ENCODE results near the gene THRSP.
"Not testable (repeated sequence)": the region's sequence is repeated elsewhere in the genome, so short reads cannot be mapped to it uniquely, and the experiment has no call there.

THRSP gene

DNA sequence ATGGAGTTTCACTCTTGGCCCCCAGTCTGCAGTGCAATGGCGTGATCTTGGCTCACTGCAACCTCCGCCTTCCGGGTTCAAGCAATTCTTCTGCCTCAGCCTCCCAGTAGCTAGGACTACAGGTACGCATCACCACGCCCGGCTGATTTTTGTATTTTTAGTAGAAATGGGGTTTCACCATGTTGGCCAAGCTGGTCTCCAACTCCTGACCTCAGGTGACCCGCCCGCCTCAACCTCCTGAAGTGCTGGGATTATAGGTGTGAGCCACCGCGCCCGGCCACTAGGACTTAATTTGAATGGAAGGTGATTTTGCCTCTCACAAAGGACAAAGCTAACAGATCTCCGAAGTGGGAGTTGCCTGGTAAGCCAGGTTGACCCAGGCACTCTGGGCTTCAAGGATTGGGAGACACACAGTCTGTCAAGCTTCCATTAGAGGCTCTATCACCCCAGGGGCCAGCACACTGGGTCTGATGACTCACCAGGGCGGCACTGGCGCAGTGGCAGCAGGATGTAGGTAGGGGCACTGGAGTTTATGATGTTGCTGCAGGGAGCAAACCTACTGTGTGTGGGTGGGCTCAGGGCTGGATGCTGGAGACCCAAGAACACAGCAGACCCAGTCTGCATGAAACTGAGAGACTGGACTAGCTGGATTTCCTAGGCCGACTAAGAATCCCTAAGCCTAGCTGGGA, 22.8 kb upstream of the THRSP start:
- no peak overlapping the region for H3K4me3 ChIP-seq (replicated peaks; ENCODE audit: insufficient read depth, low read length)
- H3K27me3 ChIP-seq (ENCODE audit: insufficient read depth, poor library complexity, severe bottlenecking): no peaks in the 10 kb centered on the region
- DNase-seq (ENCODE audit: low read depth in 1 of 2, low spot score in 1 of 2): no peak
- H3K27ac ChIP-seq (replicated peaks): no peak overlapping the region
- TF ChIP-seq, protein P1, sequence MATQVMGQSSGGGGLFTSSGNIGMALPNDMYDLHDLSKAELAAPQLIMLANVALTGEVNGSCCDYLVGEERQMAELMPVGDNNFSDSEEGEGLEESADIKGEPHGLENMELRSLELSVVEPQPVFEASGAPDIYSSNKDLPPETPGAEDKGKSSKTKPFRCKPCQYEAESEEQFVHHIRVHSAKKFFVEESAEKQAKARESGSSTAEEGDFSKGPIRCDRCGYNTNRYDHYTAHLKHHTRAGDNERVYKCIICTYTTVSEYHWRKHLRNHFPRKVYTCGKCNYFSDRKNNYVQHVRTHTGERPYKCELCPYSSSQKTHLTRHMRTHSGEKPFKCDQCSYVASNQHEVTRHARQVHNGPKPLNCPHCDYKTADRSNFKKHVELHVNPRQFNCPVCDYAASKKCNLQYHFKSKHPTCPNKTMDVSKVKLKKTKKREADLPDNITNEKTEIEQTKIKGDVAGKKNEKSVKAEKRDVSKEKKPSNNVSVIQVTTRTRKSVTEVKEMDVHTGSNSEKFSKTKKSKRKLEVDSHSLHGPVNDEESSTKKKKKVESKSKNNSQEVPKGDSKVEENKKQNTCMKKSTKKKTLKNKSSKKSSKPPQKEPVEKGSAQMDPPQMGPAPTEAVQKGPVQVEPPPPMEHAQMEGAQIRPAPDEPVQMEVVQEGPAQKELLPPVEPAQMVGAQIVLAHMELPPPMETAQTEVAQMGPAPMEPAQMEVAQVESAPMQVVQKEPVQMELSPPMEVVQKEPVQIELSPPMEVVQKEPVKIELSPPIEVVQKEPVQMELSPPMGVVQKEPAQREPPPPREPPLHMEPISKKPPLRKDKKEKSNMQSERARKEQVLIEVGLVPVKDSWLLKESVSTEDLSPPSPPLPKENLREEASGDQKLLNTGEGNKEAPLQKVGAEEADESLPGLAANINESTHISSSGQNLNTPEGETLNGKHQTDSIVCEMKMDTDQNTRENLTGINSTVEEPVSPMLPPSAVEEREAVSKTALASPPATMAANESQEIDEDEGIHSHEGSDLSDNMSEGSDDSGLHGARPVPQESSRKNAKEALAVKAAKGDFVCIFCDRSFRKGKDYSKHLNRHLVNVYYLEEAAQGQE (IDR thresholded peaks at IDR 0.05; ENCODE audit: insufficient replicate concordance, low read depth): no peak
- TF ChIP-seq GABPA (IDR thresholded peaks at IDR 0.05; ENCODE audit: low read depth) (no peak), SPI1 (IDR thresholded peaks at IDR 0.05; ENCODE audit: borderline replicate concordance, low read depth) (no peak), POLR2AphosphoS5 (IDR thresholded peaks at IDR 0.05; ENCODE audit: low read depth) (no peak)
- TF ChIP-seq, protein P2, sequence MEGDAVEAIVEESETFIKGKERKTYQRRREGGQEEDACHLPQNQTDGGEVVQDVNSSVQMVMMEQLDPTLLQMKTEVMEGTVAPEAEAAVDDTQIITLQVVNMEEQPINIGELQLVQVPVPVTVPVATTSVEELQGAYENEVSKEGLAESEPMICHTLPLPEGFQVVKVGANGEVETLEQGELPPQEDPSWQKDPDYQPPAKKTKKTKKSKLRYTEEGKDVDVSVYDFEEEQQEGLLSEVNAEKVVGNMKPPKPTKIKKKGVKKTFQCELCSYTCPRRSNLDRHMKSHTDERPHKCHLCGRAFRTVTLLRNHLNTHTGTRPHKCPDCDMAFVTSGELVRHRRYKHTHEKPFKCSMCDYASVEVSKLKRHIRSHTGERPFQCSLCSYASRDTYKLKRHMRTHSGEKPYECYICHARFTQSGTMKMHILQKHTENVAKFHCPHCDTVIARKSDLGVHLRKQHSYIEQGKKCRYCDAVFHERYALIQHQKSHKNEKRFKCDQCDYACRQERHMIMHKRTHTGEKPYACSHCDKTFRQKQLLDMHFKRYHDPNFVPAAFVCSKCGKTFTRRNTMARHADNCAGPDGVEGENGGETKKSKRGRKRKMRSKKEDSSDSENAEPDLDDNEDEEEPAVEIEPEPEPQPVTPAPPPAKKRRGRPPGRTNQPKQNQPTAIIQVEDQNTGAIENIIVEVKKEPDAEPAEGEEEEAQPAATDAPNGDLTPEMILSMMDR (IDR thresholded peaks at IDR 0.05; ENCODE audit: insufficient read depth, low read length): no peak

DNA sequence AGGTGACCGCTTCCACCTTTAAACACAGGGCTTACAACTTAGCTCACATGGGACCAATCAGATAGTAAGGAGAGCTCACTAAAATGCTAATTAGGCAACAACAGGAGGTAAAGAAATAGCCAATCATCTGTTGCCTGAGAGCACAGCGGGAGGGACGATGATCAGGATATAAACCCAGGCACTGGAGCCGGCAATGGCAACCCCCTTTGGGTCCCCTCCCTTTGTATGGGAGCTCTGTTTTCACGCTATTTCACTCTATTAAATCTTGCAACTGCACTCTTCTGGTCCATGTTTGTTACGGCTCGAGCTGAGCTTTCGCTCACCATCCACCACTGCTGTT, 22.3 kb upstream of the THRSP start:
- not testable (repeated sequence) for H3K27me3 ChIP-seq (ENCODE audit: insufficient read depth, poor library complexity, severe bottlenecking); H3K27ac ChIP-seq (replicated peaks); DNase-seq (ENCODE audit: low read depth in 1 of 2, low spot score in 1 of 2); H3K4me3 ChIP-seq (replicated peaks; ENCODE audit: insufficient read depth, low read length)

DNA sequence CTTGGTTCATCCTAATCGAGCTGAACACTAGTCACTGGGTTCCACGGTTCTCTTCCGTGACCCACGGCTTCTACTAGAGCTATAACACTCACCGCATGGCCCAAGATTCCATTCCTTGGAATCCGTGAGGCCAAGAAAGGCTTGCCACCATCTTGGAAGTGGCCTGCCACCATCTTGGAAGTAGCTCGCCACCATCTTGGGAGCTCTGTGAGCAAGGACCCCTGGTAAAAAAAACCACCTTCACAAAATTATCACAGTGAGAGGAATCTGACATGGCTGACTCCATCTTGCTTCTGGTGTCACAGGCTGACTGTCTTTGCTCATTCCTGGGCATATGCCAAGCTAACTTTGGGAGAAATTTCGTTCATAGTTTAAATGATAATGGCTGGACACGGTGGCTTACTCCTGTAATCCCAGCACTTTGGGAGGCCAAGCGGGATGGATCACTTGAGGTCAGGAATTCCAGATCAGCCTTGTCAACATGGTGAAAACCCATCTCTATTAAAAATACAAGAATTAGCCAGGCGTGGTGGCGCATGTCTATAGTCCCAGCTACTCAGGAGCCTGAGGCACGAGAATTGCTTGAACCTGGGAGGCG, 21.7 kb upstream of the THRSP start:
- TF ChIP-seq GABPA (IDR thresholded peaks at IDR 0.05; ENCODE audit: low read depth): no peak
- TF ChIP-seq, protein P2 (IDR thresholded peaks at IDR 0.05; ENCODE audit: insufficient read depth, low read length): no peak
- TF ChIP-seq SPI1 (IDR thresholded peaks at IDR 0.05; ENCODE audit: borderline replicate concordance, low read depth): no peak
- TF ChIP-seq, protein P1 (IDR thresholded peaks at IDR 0.05; ENCODE audit: insufficient replicate concordance, low read depth): no peak
- no peak for TF ChIP-seq POLR2AphosphoS5 (IDR thresholded peaks at IDR 0.05; ENCODE audit: low read depth)
- DNase-seq (ENCODE audit: low read depth in 1 of 2, low spot score in 1 of 2): no peak
- Histone ChIP-seq H3K27ac (replicated peaks) (no peak overlapping the region), H3K27me3 (ENCODE audit: insufficient read depth, poor library complexity, severe bottlenecking) (no peaks in the 10 kb centered on the region), H3K4me3 (replicated peaks; ENCODE audit: insufficient read depth, low read length) (no peak overlapping the region)

DNA sequence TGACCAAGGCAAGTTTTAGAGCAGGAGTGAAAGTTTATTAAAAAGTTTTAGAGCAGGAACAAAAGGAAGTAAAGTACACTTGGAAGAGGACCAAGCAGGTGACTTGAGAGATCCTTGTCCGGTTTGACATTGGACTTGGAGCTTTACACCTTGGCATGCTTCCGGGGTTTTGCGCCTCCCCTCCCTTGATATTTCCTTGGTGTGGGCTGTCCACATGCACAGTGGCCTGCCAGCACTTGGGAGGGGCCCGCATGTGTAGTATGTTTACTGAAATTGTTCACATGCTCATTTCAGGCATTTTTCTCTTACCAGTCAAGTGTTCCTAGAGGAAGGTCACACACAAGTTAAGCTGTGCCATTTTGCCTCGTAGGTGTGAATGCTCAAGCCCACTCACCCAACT, 19.0 kb upstream of the THRSP start:
- DNase-seq (ENCODE audit: low read depth in 1 of 2, low spot score in 1 of 2): no peak
- Histone ChIP-seq H3K27ac (replicated peaks) (no peak overlapping the region), H3K4me3 (replicated peaks; ENCODE audit: insufficient read depth, low read length) (no peak overlapping the region), H3K27me3 (ENCODE audit: insufficient read depth, poor library complexity, severe bottlenecking) (no peaks in the 10 kb centered on the region)
- TF ChIP-seq, protein P1 (IDR thresholded peaks at IDR 0.05; ENCODE audit: insufficient replicate concordance, low read depth): no peak
- TF ChIP-seq SPI1 (IDR thresholded peaks at IDR 0.05; ENCODE audit: borderline replicate concordance, low read depth): no peak
- TF ChIP-seq, protein P2 (IDR thresholded peaks at IDR 0.05; ENCODE audit: insufficient read depth, low read length): no peak
- TF ChIP-seq GABPA (IDR thresholded peaks at IDR 0.05; ENCODE audit: low read depth): no peak
- TF ChIP-seq POLR2AphosphoS5 (IDR thresholded peaks at IDR 0.05; ENCODE audit: low read depth): no peak
